ENCODE data around the gene KLHL12.

KLHL12 gene

DNA sequence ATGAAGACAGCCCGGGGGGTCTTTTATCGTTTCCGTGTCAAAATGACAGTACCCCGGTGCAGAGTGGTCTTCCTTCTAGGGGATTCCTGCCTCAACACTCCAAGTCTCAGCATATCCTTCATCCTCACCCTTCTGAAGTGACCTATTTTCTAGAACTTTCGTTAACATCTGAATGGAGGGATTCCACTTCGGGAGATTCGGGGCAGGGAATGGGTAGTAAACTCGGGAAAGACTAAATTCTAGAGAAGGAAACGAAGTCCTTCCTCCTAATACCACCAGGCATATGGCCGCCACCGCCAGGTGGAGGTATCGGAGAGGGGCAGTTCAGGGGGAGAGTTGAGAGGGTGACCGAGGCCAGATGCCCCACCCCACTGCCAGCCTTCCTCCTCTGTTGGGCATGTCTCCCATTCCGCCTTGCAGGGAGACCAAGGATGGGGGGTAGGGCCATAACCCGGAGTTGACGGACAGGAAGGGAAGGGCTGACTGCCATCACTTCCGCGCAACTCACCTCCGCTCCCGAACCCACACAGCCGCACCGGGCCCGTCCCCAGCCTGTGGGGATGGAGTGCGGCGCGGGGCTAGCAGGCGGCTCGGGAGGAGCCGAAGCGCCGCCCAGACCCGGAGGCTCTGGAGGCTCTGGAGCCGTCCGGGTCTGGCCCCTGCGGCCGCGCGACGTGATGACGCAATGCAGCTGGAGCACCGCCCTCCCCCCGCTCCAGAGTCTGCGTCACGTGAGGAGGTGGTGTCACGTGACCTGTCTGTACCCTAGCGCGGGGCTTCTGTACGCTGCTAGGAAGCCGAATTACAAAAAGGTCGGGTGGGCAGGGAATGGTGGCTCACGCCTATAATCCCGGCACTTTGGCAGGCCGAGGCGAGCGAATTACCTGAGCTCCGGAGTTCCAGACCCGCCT is at the start of gene KLHL12:
Gene KLHL12 (minus strand): TSS at position 654 of the 911 bp plus-strand sequence. CDS start 2,072 bp downstream, outside the sequence.
- DNase-seq = peak; percentile 99 to 100

DNA sequence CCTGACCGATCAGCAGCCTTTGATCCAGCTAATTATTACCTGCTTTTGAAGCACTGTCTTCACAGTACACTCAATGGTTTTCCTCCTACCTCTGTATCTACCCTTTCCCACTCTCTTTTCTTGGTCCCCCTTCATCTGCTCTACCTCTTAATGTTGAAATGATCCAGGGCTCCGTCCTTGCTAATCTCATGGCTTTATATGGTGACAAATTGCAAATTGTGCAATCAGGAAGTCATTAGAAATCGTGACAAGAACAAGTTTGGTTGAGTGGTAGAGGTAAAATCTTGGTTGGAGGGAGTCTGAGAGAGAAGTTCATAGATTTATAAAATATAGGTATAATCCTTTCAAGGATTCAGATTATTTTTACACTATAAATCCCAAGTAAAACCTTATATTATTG is 49.6 kb upstream of the KLHL12 start:
- DNase-seq = no peak

DNA sequence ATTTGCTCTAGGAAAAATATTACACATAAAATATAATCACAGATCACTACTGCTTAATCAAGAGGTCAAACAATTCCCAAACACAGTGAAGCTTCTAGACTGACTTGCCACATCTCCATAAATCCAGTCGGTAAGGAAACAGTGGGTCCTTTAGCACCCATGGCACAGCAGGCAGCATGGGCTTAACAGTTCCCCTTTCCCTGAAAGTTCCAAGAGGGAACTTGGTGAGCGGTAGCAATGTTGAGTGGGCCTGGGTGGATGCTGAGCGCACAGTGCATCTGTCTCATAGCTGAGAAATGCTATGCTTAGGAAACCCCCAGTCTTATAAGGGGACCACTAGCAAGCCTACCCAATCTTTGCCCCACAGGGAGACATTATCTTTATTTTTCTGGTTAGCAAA is 47.8 kb upstream of the KLHL12 start:
- no peak for DNase-seq

DNA sequence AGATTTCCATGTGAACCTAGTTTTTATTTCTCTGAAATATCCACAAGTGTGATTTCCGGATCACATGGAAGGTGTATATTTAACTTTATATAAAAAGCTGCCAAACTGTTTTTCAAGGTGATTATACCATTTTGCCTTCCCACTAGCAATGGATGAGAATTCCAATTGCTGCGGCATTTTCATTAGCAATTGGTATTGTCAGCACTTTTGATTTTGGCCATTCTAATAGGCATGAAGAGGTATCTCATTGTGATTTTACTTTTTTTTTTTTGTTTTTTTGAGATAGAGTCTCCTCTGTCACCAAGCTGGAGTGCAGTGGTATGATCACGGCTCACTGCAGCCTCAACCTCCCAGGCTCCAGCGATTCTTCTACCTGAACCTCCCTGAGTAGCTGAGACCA is 45.0 kb upstream of the KLHL12 start:
- DNase-seq = no peak

DNA sequence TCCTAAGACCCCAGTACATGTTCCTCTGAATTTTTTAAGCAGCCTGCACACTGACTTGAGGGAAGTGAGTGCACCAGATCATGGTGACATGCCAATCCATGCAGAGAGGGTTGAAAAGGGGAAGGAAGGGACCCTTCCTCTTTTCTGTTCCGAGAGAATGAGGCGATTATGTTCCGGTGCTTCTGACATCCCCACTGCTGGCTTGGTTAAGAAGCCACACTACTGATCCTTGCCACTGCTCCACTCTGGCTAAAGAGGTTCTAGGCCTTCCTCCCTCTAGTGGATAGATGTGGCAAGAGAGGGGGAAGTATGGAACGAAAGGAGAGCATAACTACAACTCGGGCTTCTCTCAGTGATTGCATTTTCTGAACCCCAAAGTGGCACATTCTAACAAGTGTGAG is 41.9 kb upstream of the KLHL12 start:
- no peak for DNase-seq

DNA sequence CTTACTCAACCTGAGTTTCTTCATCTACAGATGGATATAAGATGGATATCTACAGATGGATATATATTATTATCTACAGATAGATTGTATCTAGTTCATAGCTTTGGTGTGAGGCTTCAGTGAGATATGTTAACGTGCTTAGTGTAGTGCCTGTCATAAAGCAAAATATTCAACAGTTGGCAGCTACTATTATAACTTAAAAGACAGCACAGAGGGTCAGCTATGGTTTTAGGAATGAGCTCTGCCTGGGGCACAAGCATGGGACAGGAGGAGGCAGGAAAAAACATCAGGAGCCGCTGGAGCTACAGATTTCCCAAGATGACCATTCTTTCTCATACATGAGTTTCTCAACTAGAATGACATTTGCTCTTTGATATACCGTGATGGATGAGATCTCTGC is 41.3 kb upstream of the KLHL12 start:
- no peak for DNase-seq

DNA sequence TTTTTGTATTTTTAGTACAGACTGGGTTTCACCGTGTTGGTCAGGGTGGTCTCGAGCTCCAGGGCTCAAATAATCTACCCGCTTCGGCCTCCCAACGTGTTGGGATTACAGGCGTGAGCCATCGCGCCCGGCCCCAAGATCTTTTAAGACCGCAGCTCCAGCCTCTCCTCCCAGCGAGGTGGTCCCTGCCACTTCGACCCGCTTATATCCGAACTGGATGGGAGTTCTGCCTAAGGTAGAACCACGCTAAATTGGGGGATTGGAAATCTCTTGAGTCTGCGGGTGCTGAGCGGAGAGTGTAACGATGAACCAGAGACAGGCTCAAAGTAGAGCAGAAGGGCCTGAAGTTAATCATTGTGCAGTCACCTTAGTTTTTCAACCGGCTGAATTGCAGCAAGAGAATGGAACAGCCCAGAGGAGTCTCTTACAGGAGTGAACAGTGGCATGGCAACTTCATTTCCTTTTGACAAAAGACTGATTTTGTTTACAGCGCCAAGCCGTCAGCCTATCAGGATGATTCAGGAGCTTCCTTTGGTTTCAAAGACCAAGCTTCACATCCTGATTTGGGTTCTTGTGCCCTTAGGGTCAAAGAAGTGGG is 40.7 kb upstream of the KLHL12 start:
- no peak for DNase-seq

DNA sequence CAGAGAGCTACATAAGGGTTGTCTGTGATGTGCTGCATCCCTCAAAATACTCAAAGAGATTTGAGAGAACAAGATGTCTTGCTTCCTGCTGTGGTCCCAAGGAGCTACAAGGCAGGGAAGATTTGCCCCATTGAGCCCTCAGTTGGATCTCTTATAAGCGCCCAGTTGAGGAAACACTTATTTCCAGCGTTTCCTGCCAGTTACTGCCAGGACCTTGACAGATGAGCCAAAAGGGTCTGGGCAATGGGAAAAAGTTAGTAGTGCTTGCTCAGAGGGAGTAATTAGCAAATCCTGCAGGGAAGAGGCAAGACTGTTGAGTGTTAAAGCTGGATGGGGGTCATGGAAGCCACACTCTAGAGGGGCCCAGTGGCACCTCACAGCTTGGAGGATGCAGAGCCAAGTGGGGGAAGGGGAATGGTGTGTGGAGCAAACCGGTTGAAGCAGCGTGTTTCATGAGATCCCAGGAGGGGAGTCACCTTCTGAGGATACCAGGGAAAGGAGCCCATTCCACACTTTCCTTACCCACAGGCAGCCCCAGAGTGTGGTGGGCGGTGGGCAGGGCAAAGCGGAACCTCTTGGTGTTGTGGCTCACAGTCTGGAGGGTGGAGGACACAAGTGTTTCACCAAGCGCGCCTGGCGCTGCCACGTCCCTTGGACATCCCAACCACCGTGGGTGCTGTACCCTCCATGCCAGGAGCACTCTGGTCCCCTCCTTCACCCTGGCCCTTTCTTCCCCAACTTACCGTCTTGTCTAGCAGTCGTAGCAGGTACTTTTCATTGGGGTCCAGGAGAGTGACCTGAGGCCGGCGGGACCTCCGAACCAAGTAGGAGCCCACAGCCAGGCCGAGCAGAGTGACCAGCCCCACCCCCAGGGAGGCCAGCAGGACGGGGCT is 39.2 kb upstream of the KLHL12 start:
- DNase-seq = no peak

DNA sequence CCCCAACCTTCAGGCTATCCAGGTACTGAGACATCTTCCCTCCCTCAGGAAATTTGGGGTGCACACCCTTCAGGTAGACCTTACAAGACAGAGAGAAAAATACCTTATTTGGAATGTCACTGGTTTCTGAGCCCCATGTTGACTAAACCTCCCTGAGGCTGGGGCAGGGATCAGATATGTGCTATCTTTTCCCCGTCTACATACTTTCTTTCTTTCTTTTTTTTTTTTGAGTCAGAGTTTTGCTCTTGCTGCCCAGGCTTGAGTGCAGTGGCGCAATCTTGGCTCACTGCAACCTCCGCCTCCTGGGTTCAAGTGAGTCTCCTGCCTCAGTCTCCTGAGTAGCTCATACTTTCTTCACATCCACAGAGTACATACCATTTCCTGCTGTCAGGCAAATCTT is 38.4 kb upstream of the KLHL12 start:
- DNase-seq = no peak

DNA sequence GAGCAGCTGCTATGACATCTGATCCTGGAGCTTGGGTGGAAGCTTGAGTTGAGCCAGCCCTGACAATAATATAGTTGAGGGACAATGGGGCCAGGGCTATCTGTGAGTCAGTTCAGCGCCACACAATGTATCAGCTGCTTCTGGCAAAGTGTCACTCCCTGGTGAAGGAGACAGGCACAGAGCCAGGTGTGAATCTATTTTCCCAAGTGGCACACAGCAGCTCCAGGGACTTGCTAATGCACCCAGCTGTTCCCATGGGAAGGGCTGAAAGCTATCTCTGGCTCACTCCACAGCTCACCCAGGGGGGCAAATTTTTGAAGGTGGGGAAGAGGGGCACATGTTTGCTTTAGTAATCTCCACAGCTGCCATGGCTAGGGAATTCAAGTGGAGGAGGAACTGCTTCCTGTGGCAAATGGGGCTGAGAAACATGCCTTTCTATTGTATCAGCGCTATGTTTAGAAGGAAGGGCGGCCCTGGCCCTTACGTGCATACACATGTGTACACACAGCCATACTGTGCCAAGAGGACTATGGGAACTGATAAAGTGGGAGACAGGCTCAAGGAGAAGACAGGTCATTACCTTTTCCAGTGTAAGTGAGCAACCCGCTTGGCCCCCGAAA is 37.9 kb upstream of the KLHL12 start:
- peak; percentile 91 to 97 for DNase-seq

DNA sequence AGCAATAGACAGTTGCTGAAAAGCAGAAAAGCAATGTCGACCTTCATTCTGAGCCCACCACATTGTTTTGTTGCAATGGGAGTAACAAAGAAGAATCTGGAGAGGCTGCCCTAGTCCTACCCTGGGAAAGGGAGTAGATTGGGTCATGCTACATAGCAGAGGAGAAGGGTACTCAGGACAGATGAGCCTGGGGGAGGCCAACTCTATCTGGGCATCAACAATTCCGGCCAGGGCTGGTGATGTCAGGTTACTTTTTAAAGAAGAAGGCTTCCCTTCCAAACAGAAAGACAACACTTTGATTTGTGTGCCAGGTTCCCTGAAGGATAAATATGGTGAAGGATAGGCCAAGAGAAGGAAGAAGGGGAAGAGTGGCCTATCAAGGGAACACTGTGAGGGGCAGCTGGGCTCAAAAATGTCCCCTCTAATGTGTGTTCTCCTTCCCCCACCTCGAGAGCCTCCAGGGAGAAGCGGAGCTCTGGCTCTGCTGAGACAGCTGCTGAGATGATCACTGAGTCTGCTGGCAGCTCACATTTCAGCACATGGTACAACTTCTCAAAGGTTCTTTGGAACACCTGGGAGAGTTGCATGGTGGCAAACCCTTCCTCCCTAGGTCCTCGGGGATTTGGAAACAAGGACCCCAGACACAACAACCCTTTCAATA is 34.3 kb upstream of the KLHL12 start:
- DNase-seq = no peak

DNA sequence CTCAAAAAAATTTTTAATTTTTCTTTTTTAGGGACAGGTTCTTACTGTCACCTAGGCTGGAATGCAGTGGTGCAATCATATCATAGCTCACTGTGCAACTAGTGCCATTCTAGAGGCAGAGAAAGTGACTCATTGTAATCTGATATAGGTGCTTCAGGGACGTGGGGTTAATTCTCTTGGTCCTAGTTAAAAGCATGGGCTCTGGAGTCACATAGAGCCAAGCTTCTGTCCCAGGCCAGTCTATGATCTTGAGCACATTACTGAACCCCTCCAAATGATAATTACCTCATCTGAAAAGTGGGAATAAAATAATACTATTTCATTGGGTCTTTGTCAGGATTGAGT is 32.2 kb upstream of the KLHL12 start:
- no peak for DNase-seq

DNA sequence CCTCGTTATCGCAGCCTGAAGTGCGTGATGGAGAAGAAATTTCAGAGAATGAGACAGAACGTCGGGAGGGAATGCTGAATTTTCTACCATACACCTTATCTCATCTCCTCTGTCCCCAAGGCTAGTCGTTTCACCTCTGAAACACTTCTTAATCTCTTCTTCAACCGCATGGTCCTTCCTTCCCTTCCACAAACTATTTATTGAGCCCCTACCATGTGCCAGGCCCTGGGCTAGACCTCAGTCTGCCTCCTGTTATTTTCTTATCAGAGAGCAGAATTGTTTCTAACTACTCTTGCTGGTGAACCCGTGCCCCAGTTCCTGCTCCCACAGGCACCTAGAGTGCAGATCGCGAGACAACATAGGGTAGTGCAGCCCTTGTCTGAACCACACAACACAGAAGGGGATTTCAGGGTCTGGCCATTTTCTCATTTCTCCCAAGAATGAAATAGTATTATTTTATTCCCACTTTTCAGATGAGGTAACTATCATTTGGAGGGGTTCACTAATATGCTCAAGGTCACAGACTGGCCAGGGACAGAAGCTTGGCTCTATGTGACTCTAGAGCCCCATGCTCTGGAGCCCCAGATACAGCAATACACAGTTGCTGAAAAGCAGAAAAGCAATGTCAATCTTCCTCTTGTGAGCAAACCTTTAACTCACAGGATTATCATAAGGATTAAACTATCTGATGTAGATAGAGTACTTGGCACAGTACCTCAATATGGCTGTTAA is 31.7 kb upstream of the KLHL12 start:
- no peak for DNase-seq

DNA sequence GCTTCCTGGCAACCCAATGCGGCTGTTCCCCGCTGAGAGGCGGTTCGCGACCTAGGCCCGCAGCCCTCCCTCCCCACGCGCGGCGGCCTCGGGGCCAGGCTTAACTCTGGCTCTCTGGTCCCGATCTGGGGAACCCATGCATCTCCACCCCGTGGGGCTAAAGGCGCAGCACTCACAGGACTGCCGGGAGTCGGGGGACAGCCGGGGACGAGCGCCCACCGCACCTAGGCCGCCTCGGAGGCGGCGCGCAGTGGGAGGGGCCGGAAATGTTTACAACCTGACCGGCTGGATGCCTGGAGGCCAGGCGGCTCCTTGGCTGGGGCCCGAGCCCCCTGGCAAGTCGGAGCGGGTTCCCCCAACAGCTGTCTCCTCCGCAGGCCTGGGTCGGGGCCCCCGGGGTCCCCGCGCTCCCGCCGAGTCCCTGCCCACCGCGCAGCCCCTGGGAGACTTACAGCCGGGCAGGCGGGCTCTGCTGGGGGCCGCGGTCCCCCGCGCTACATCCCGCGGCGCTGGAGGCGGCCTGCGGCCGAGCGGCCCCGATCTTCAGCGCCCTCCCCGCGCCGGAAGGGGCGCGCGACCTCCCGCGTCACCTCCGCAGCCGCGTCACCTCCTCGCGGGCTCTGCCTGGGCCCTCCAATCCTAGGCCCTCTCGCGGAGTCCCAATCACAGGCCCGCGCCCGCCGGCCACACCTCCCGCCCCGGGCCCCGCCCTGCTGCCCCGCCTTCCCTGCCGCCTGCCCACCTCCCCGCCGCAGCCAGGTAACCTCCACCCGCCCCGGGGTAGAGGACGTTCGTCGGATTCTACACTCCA is 30.9 kb upstream of the KLHL12 start, which contains the start of gene ADIPOR1:
Gene ADIPOR1 (minus strand): TSS at position 580 of the 811 bp plus-strand sequence. CDS start 7,242 bp downstream, outside the sequence.
- peak; percentile 88 to 95 for DNase-seq

DNA sequence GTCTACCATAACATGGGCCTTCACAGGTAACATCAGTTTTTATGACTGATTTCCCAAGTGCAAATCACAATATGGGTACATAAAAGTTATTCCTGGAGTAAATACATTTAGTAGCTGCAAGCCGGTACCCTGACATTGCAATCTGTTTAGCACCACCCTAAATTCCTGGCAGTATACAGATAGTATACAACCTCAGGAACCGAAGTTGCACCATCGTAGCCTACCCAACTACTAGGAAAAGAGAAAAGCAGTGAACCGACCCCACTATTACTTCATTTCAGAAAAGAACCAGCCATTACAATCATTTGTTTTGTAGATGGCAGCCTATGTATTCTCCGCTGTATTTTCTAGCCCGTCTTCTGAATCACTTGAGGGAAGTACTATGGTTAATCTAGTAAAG is 29.9 kb upstream of the KLHL12 start:
- DNase-seq = no peak

DNA sequence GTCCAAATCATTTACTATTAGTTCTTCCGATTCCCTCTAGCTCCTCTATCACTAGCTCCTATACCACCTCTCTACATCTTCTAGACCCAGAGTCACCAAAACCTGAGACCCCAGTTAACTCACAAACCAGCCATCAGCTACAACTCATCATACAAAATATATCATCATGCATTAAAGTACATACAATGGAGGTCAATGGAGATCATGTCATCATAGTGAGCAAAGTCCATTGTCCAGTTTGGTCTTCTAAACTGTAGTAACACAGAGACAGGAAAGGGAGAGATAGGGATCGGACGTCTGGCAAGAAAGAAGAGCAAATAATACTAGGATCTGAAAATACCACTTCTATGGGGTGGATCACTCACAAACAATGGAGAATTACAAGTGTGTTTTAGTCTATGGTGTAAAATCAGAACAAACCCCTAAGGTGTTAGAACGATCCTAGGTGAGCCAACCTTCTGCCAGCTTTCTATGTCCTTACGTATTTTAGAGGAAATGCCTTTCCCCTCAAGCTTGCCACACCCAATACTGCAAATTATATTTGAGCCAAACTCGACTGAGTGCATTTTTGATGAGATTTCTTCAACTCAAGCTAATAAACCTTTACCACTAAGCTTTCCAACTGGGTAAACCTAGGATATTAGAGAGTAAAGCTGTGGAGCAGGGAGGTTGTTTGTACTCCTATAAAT is 27.2 kb upstream of the KLHL12 start:
- DNase-seq = no peak

DNA sequence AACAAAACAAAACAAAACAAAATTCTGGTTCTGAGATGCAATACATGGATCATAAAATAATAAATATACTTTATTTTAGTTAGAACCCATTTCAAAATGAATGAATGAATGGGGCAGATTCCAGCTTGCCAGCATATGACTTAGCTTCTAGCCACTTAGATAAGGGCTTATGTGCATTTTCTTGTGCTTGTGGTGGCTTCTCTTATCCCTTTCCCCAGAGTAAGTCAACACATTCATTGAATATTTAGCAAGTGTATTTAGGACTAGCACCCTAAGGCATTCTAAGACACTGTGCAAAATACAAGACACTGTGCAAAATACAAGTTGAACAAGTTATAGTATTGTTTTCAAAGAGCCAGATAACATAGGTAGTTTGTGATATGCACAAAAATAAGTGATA is 26.4 kb upstream of the KLHL12 start:
- DNase-seq = no peak

DNA sequence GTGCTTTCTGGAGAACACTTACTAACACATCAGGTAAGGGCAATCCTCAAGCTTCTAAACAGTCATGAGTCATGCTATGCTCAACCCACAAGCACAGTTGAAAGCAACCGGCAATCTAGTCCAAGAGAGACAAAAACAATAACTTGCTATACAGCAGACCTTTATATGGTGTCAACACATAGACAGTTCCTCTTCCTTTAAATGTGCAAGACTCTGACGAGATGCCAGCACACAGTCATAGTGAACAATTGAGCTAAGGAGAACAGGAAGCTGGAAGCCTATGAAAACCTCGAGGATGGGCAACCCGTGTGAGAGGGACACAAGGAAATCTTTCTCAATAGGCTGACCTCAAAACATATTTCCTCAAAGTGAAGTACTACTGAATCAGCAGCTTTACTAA is 25.8 kb upstream of the KLHL12 start:
- DNase-seq = no peak

DNA sequence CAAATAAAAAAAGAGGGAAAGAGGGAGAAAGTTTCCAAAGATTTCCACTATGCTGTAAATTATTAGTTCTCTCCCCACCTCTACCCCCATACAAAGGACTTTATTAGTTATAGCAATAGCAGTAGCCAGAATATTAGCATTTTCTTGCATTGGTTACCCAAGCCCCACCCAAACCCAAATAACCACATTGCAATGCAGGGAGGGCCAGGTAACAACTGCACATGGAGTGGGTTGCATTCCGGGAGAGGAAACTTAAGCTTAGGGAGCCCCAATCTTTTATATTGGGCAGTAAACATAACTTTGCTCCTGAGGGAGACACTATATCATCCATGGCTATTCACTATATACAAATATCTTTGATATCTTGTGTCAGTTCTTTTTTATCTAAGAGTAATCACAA is 25.1 kb upstream of the KLHL12 start:
- DNase-seq = no peak

DNA sequence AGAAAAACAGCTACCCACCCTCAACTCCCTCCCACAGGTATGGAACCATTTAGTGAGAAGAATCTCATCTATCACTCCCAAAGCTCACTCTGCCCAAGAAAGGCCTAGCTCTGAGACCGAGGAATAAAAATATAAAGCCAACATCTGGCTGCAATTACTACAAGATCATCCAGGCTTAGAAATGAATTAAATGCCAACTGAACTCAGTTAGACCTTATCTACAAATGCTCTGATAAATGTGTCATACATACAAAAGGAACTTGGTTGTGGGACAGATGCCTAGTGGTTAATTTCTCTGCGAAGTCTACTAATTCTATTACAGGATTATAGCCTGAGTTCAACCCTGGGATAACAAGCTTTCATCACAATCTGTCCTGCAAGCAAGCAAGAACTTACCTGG is 24.4 kb upstream of the KLHL12 start:
- DNase-seq = no peak
